ENCODE measurements around the gene PDE1C. TPM values are rescaled to one million over a fixed set of nuclear protein-coding genes. Genes with fewer than 3 reads are reported as not detected.

Gene PDE1C
- total and polyA plus RNA-seq, 11 donors, result 35.3 to 307 (median 141) TPM

- intact Hi-C loops (cut with DNase I), result no loop called here
- Histone ChIP-seq H3K4me3 (no peak overlapping the region), H3K27me3 (no peaks in the 10 kb centered on the region), H3K27ac (peak overlapping the region in 2 of 12 donors; percentile 12 to 41), H3K9me3 (no peaks in the 10 kb centered on the region), H3K4me1 (peaks cover 0 to 72% (median 14%) of the 10 kb centered on the region in 12 donors), H3K36me3 (peaks cover 0 to 10% (median 0%) of the 10 kb centered on the region in 9 donors)
- peak in 3 of 4 donors; percentile 34 to 73 (median 65) for ATAC-seq
- 36 to 55% (median 45%) methylated on average over 3 of the region's 3 CpGs for WGBS, 4 donors
- TF ChIP-seq POLR2A (IDR thresholded peaks at IDR 0.05), result no peak
- TF ChIP-seq CTCF (IDR thresholded peaks at IDR 0.05), result no peak
- no peak for DNase-seq
Observed at GRCh38 chr7:32043688-32044087, 26.5 kb downstream of the PDE1C start.

- H3K4me3 ChIP-seq, result no peak overlapping the region
- intact Hi-C loops (cut with DNase I), result no loop called here
- H3K27me3 ChIP-seq, result no peaks in the 10 kb centered on the region
- H3K9me3 ChIP-seq, result no peaks in the 10 kb centered on the region
- WGBS, 4 donors, result 52 to 55% (median 54%) methylated on average over 5 of the region's 5 CpGs
- ATAC-seq (peak in 3 of 4 donors; percentile 5 to 21 (median 10)), DNase-seq (no peak)
- TF ChIP-seq POLR2A (IDR thresholded peaks at IDR 0.05) (no peak), CTCF (IDR thresholded peaks at IDR 0.05) (peak in 2 of 12 donors; percentile 7 to 20)
- peaks cover 0 to 6% (median 0%) of the 10 kb centered on the region in 9 donors for H3K36me3 ChIP-seq
- peaks cover 0 to 71% (median 14%) of the 10 kb centered on the region in 12 donors for H3K4me1 ChIP-seq
- peak overlapping the region in 4 of 12 donors; percentile 12 to 41 (median 19) for H3K27ac ChIP-seq
Observed at GRCh38 chr7:32042900-32043299, 27.3 kb downstream of the PDE1C start.

- Histone ChIP-seq H3K27ac (peak overlapping the region in 2 of 12 donors; percentile 40 to 66), H3K27me3 (no peaks in the 10 kb centered on the region), H3K4me1 (peaks cover 0 to 68% (median 19%) of the 10 kb centered on the region in 12 donors), H3K36me3 (no peaks in the 10 kb centered on the region), H3K9me3 (no peaks in the 10 kb centered on the region), H3K4me3 (no peak overlapping the region)
- ATAC-seq (peak in 2 of 4 donors; percentile 33 to 44), DNase-seq (peak in 1 of 5 donors; percentile 33)
- TF ChIP-seq POLR2A (IDR thresholded peaks at IDR 0.05) (no peak), CTCF (IDR thresholded peaks at IDR 0.05) (peak in 11 of 12 donors; percentile 15 to 52 (median 37))
- 36 to 56% (median 46%) methylated on average over 6 of the region's 6 CpGs for WGBS, 4 donors
- intact Hi-C loops (cut with DNase I), result loop anchor here in 3 of 10 donors (5.0 to 10.0 kb wide), 3 partner anchors 154 to 244 kb away; no protein-coding TSS in a partner anchor
Observed at GRCh38 chr7:32039000-32039756, 31.0 kb downstream of the PDE1C start.

- intact Hi-C loops (cut with DNase I), result loop anchor here in 3 of 10 donors (5.0 to 10.0 kb wide), 3 partner anchors 153 to 243 kb away; no protein-coding TSS in a partner anchor
- Histone ChIP-seq H3K36me3 (no peaks in the 10 kb centered on the region), H3K27me3 (no peaks in the 10 kb centered on the region), H3K9me3 (no peaks in the 10 kb centered on the region), H3K27ac (no peak overlapping the region), H3K4me1 (peaks cover 0 to 65% (median 20%) of the 10 kb centered on the region in 12 donors), H3K4me3 (no peak overlapping the region)
- ATAC-seq (no peak), DNase-seq (no peak)
- TF ChIP-seq CTCF (IDR thresholded peaks at IDR 0.05) (no peak), POLR2A (IDR thresholded peaks at IDR 0.05) (no peak)
Observed at GRCh38 chr7:32037650-32038198, 32.5 kb downstream of the PDE1C start.
